Posterior vena cava (tissue), 2 donors: ENCODE measurements around the gene OR4D10. TPM values are rescaled to one million over a fixed set of nuclear protein-coding genes. Genes with fewer than 3 reads are reported as not detected.
"Not testable (repeated sequence)": the region's sequence is repeated elsewhere in the genome, so short reads cannot be mapped to it uniquely, and the experiment has no call there.

Experiments
- DNase-seq: peaks from one replicate; pipeline ENCODE4 v3.0.0-alpha.2; 2020; ENCODE audit warnings: low spot score
- intact Hi-C, 2 donors: fragments of 100-400 bp; cut with DNase I; formaldehyde crosslinking; loops; one replicate each; pipeline versions ENCODE4 v1.14.1 to v1.14.2; 2022 to 2023
- total RNA-seq, 2 donors: library from RNA; stranded (reverse); fragmentation: NEBNext Ultra II Directional; extraction: Animal tissue kit (Norgen Biotek cat#: 25700); gene quantifications; one replicate each; pipeline ENCODE4 v1.2.1, GENCODE V29; 2021
- donor health status: DM: yes; HTN: yes; CAD: no.
- donor health status: DM: yes; HTN: yes; CAD: no.

OR4D10 gene
- total RNA-seq, 2 donors from 2014 or later: not detected

- intact Hi-C loops, DNase-seq: not testable (repeated sequence)
These were observed 47.0 kb downstream of the OR4D10 start for GRCh38 chr11:59520139-59520538.

- intact Hi-C loops: no loop called here
These were observed 47.6 kb downstream of the OR4D10 start for GRCh38 chr11:59520741-59521140.

GRCh38 chr11:59523541-59523940 is 50.4 kb downstream of the OR4D10 start:
- intact Hi-C loops: no loop called here
- DNase-seq: no peak

More at GRCh38 chr11:59520741-59521140, 47.6 kb downstream of the OR4D10 start:
- DNase-seq: no peak

GRCh38 chr11:59528711-59529110 is 55.6 kb downstream of the OR4D10 start:
- intact Hi-C loops: no loop called here
- DNase-seq: no peak

Other genes with a start within 250 kb of the OR4D10 start
- not detected for gene OR5AN1, start 114.4 kb upstream of the OR4D10 start, total RNA-seq
- gene OR5A2, start 46.9 kb upstream of the OR4D10 start, total RNA-seq: not detected
- gene OR5A1, start 36.8 kb upstream of the OR4D10 start, total RNA-seq: not detected
- not detected for gene OR4D6, start 16.4 kb upstream of the OR4D10 start, total RNA-seq
- not detected for gene OR4D11, start 30.3 kb downstream of the OR4D10 start, total RNA-seq
- not detected for gene OR4D9, start 38.2 kb downstream of the OR4D10 start, total RNA-seq
- 10 to 100 TPM; 29.7 to 35.7 TPM for gene OSBP, start 142.5 kb downstream of the OR4D10 start, total RNA-seq
- gene PATL1, start 195.7 kb downstream of the OR4D10 start, total RNA-seq: 10 to 100 TPM; 19.4 to 24.2 TPM
- not detected for gene OR10V1, start 240.5 kb downstream of the OR4D10 start, total RNA-seq